ENCODE results near the gene EXOG.

Gene EXOG

DNA sequence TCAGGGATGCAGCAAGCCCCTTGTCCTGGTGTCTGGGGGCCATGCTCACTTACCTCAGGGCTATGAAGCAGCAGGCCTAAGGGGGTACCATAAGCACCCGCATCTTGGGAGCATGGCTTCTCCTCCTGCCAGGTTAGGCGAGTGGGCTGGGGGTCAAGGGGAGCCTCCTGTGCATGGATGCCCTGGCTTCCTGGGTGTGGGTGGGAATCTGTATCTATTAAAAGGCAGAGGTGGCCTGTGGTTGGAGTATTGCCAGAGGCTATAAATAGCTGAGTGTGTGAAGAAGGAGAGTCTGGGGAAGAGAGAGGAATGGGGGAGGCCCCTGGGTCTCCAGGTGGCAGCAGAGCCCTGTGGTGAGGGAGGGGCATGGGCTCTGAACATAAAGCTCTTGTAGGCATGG lies 22.9 kb upstream of the EXOG start:
- H3K4me3 ChIP-seq (ENCODE audit: low read depth, low read length) = no peak overlapping the region
- TF ChIP-seq CTCF (IDR thresholded peaks at IDR 0.05; ENCODE audit: control insufficient read depth, extremely low read depth, insufficient read depth) = no peak
- DNase-seq (ENCODE audit: low read depth) = no peak

- no peak for DNase-seq (ENCODE audit: low read depth)
- no peak overlapping the region for H3K4me3 ChIP-seq (ENCODE audit: low read depth, low read length)
- TF ChIP-seq CTCF (IDR thresholded peaks at IDR 0.05; ENCODE audit: control insufficient read depth, extremely low read depth, insufficient read depth) = no peak
These were observed 21.1 kb upstream of the EXOG start for GRCh38 chr3:38474928-38475605.

- TF ChIP-seq CTCF (IDR thresholded peaks at IDR 0.05; ENCODE audit: control insufficient read depth, extremely low read depth, insufficient read depth) = no peak
- H3K4me3 ChIP-seq (ENCODE audit: low read depth, low read length) = no peak overlapping the region
- DNase-seq (ENCODE audit: low read depth) = no peak
These were observed 20.4 kb upstream of the EXOG start for GRCh38 chr3:38475716-38476115.

DNA sequence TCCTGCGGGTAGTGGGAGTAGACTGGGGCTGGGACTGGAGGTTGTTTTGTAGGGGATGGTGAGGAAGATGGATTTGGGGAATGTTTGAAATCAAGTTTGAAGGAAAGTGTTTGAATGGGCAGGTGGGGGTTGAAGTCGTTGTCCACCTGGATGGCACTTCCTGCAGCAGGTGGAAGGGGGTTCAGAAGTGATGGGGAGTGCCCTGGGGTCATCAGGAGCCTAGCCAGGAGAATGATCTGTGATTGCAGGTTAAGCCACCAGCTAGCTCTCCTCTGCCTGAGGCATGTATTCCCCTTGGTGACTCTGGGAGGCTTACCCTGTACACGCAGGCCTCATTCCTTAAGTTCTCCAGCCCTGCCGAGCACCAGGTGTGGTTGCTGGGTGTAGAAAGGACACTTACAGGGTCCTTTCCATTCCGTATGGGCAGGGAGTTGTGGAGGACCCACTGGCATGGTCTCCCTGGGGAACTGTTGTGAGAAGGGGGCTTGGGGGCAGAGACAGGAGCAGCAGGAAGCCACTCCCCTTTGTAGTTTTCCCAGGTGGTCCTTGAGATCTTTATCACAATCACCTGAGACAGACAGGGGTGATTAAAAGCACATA lies 19.9 kb upstream of the EXOG start:
- DNase-seq (ENCODE audit: low read depth) = no peak
- H3K4me3 ChIP-seq (ENCODE audit: low read depth, low read length) = no peak overlapping the region
- TF ChIP-seq CTCF (IDR thresholded peaks at IDR 0.05; ENCODE audit: control insufficient read depth, extremely low read depth, insufficient read depth) = no peak

DNA sequence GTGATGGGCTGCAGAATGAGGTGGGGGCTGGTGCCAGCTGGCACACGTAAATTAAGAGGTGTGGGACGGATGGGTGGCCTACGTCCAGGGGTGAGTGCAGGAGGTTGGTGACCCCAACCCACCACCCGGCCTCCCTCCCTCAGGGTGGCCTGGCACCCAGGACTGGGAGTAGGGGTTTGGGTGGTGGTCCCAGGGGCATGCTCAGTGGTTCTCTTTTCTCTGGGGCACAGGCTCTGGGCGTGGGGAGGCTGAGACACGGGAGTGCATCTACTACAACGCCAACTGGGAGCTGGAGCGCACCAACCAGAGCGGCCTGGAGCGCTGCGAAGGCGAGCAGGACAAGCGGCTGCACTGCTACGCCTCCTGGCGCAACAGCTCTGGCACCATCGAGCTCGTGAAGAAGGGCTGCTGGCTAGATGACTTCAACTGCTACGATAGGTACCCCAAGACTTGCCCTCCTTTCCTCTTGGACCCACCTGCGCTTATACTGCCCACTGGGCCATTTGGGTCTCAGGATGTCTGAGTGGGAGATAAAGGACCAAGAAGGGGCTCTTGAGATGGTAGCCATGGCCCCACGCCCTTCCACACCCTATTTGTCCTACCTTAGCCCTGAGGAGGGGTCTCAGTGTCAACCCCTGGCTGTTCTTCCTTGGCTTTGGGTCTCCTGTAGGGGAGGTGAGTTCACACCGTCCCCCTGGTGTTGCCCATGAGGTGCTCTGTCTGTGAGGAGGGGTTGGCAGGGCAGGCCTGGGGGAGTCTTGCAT lies 18.9 kb upstream of the EXOG start:
- DNase-seq (ENCODE audit: low read depth) = no peak
- H3K4me3 ChIP-seq (ENCODE audit: low read depth, low read length) = no peak overlapping the region
- TF ChIP-seq CTCF (IDR thresholded peaks at IDR 0.05; ENCODE audit: control insufficient read depth, extremely low read depth, insufficient read depth) = no peak

DNA sequence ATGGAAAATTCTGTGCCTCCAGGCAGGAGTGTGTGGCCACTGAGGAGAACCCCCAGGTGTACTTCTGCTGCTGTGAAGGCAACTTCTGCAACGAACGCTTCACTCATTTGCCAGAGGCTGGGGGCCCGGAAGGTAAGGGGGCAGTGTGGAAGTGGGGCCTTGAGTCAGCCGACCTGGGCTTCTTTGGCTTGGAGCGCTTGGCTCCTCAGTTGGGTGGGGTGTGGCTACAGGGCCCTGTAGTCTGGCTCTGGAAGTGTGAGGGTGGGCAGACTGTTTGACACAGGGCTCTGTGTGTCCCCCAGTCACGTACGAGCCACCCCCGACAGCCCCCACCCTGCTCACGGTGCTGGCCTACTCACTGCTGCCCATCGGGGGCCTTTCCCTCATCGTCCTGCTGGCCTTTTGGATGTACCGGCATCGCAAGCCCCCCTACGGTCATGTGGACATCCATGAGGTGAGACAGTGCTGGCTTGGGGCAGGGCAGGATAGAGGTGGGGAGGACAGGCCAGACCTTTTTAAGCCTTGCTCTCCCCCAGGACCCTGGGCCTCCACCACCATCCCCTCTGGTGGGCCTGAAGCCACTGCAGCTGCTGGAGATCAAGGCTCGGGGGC lies 18.2 kb upstream of the EXOG start:
- no peak for TF ChIP-seq CTCF (IDR thresholded peaks at IDR 0.05; ENCODE audit: control insufficient read depth, extremely low read depth, insufficient read depth)
- H3K4me3 ChIP-seq (ENCODE audit: low read depth, low read length) = no peak overlapping the region
- no peak for DNase-seq (ENCODE audit: low read depth)

Measured in LNCaP clone FGC (cell line).